Measurements from ENCODE around the gene PON3. TPM values are rescaled to one million over a fixed set of nuclear protein-coding genes. Genes with fewer than 3 reads are reported as not detected.

The PON3 gene
- total and polyA plus RNA-seq, 2 of the 4 experiments (the other 2 are of a cell fraction), result not detected

DNA sequence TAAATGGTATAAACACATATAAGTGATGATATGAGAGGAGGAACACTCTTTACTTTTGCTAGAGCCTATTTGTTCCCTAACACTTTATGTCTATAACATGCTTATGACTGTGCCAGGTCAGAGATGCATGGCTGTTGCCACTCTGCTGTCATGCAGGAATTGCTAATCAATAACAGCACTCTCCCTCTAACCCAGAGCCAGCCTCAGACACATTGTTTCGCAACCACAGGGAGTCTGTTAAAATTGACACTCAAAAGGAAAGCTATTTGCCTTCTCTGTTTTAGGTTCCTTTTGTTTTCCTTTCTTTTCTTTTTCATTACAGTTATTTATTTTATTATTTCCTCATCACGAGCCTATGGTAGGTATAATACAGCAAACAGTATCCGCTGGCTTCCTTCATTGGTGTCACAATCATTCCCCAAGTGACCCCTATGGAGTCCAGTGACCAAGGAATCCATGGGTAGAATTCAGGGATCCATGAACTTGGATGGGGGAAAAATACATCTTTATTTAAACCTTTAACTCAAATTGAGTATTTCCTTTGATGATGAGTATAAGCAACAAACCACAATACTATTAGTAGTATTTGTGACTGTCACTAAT lies 31.8 kb upstream of the PON3 start:
- ChIA-PET POLR2A (ENCODE audit: unreplicated experiment) (no interaction called here), CTCF (interaction anchor here (1.0 kb wide), 1 partner anchor 49 kb away, joined by 3 read pairs; no protein-coding TSS in a partner anchor)
- no peak overlapping the region for H3K14ac ChIP-seq (replicated peaks; ENCODE audit: low read depth, low read length)
- no peak overlapping the region for H2AK5ac ChIP-seq (ENCODE audit: low read depth, low read length)
- H3K36me3 ChIP-seq (ENCODE audit: control insufficient read depth, insufficient read depth, low read length), result peaks cover 3% of the 10 kb centered on the region
- no peak overlapping the region for H4K5ac ChIP-seq (ENCODE audit: low read depth, low read length)
- no peak overlapping the region for H2AFZ ChIP-seq (replicated peaks; ENCODE audit: low read length, poor library complexity)
- H3K27me3 ChIP-seq (ENCODE audit: control insufficient read depth, insufficient read depth, low read length), result no peaks in the 10 kb centered on the region
- H3K18ac ChIP-seq (ENCODE audit: low read depth, low read length), result no peak overlapping the region
- H3K4me3 ChIP-seq (ENCODE audit: insufficient read depth, low read depth, low read length), result no peak overlapping the region
- no peak for ATAC-seq (ENCODE audit: low read depth)
- WGBS, 2 experiments (ENCODE audit: extremely low coverage in 2 of 2, insufficient read length in 1 of 2), result no CpG with 5 or more reads among the region's 3 CpGs
- H3K79me1 ChIP-seq (ENCODE audit: low read depth in 1 of 2, low read length in 2 of 2), result peaks cover 19 to 31% of the 10 kb centered on the region in 2 experiments; a peak in 3 of 4 replicates
- in situ Hi-C loops (cut with MboI; ENCODE audit: low sequenced_read_pairs) (no loop called here), intact Hi-C loops (cut with micrococcal nuclease) (no loop called here), dilution Hi-C loops (cut with HindIII; ENCODE audit: low sequenced_read_pairs, unreplicated experiment) (no loop called here)
- H4K91ac ChIP-seq (ENCODE audit: insufficient read depth, low read depth, low read length), result no peak overlapping the region
- no peaks in the 10 kb centered on the region for H4K20me1 ChIP-seq (ENCODE audit: insufficient read depth, low read length)
- H2AK9ac ChIP-seq (replicated peaks; ENCODE audit: low read depth, low read length, poor library complexity), result no peak overlapping the region
- no peak overlapping the region for H3K23ac ChIP-seq (ENCODE audit: low read depth, low read length)
- TF ChIP-seq CEBPB (IDR thresholded peaks at IDR 0.05; ENCODE audit: low read depth, low read length) (peak; percentile 70), RCOR1 (IDR thresholded peaks at IDR 0.05; ENCODE audit: insufficient replicate concordance, low read length) (no peak)
- no peak overlapping the region for H2BK15ac ChIP-seq (ENCODE audit: low read depth, low read length)
- no peak overlapping the region for H3K27ac ChIP-seq (ENCODE audit: insufficient read depth, low read length)
- no TSS peak for BruUV-seq (replicated peaks)
- H3K9me1 ChIP-seq (ENCODE audit: insufficient read depth, low read length), result peaks cover 4% of the 10 kb centered on the region; the same call in 1 of the 2 replicates
- H3K56ac ChIP-seq (ENCODE audit: extremely low read depth, insufficient read depth, low read length), result no peak overlapping the region
- H3K4ac ChIP-seq (ENCODE audit: low read depth, low read length), result no peak overlapping the region
- H3K9me3 ChIP-seq (ENCODE audit: control insufficient read depth, insufficient read depth, low read length), result no peaks in the 10 kb centered on the region
- H3K4me2 ChIP-seq (ENCODE audit: low read depth, low read length), result no peak overlapping the region
- no peak for DNase-seq
- H3K4me1 ChIP-seq (ENCODE audit: control insufficient read depth, insufficient read depth, low read length), result no peaks in the 10 kb centered on the region; the same call in 1 of the 2 replicates
- H4K8ac ChIP-seq (ENCODE audit: low read depth in 2 of 2, low read length in 2 of 2), result no peak overlapping the region
- H2BK20ac ChIP-seq (ENCODE audit: low read depth, low read length), result no peak overlapping the region
- no peak overlapping the region for H2BK5ac ChIP-seq (ENCODE audit: low read depth, low read length, poor library complexity, severe bottlenecking)
- no peak overlapping the region for H3K9ac ChIP-seq (ENCODE audit: low read depth, low read length)
- no peak overlapping the region for H2BK120ac ChIP-seq (ENCODE audit: low read depth, low read length)

Measured in IMR-90 (cell line).